Hepatocyte (in vitro differentiated cells): ENCODE data around the gene CORO6. TPM values are rescaled to one million over a fixed set of nuclear protein-coding genes. Genes with fewer than 3 reads are reported as not detected.
A peak's percentile ranks its signal among the peaks of the same experiment; 100 is the strongest.

Source experiments
- DNase-seq: peaks from one replicate; pipeline ENCODE4 v3.0.0-alpha.2; 2016; ENCODE audit warnings: low spot score
- H2AFZ ChIP-seq: fragments of 200-600 bp; sonication (generic); 2 replicates; pipeline ENCODE4 v1.6.0; 2016; ENCODE audit warnings: antibody characterized with exemption, mild to moderate bottlenecking
- H3K27ac ChIP-seq: fragments of 200-600 bp; sonication (generic); 2 replicates; pipeline ENCODE4 v1.5.1; 2016; ENCODE audit warnings: mild to moderate bottlenecking
- H3K27me3 ChIP-seq: fragments of 200-600 bp; sonication (generic); 2 replicates; pipeline ENCODE4 v1.6.1; 2016
- H3K36me3 ChIP-seq: fragments of 200-600 bp; sonication (generic); replicated peaks from 2 replicates; pipeline ENCODE4 v1.5.1; 2016; ENCODE audit warnings: low read depth; ENCODE audit not compliant: insufficient read depth
- H3K4me1 ChIP-seq: fragments of 200-600 bp; sonication (generic); 2 replicates; pipeline ENCODE4 v1.5.1; 2016; ENCODE audit warnings: mild to moderate bottlenecking, moderate library complexity; ENCODE audit not compliant: insufficient read depth
- H3K4me2 ChIP-seq: fragments of 200-600 bp; sonication (generic); 2 replicates; pipeline ENCODE4 v1.6.0; 2016
- H3K4me3 ChIP-seq: fragments of 200-600 bp; sonication (generic); 2 replicates; pipeline ENCODE4 v1.5.1; 2016; ENCODE audit warnings: mild to moderate bottlenecking
- H3K79me2 ChIP-seq: fragments of 200-600 bp; sonication (generic); 2 replicates; pipeline ENCODE4 v1.6.0; 2017; ENCODE audit warnings: mild to moderate bottlenecking
- H3K9me2 ChIP-seq: fragments of 200-600 bp; sonication (generic); replicated peaks from 2 replicates; pipeline ENCODE4 v1.6.0; 2017; ENCODE audit warnings: mild to moderate bottlenecking; ENCODE audit not compliant: insufficient read depth
- H3K9me3 ChIP-seq: fragments of 200-600 bp; sonication (generic); 2 replicates; pipeline ENCODE4 v1.5.1; 2016; ENCODE audit warnings: low read depth, mild to moderate bottlenecking
- H4K20me1 ChIP-seq: fragments of 200-600 bp; sonication (generic); 2 replicates; pipeline ENCODE4 v1.6.0; 2016; ENCODE audit warnings: mild to moderate bottlenecking; ENCODE audit not compliant: insufficient read depth, poor library complexity, severe bottlenecking
- EZH2 ChIP-seq: fragments of 200-600 bp; sonication (generic); IDR thresholded peaks from 2 replicates; pipeline ENCODE4 v1.6.1; 2016; ENCODE audit warnings: antibody characterized with exemption, mild to moderate bottlenecking, borderline replicate concordance
- EZH2phosphoT487 ChIP-seq: fragments of 200-600 bp; sonication (generic); IDR thresholded peaks from one replicate; pipeline ENCODE4 v1.6.1; 2018; ENCODE audit warnings: antibody characterized with exemption, mild to moderate bottlenecking, low read depth, moderate library complexity; ENCODE audit not compliant: unreplicated experiment, severe bottlenecking
- WGBS: methylation state at CpG from one replicate; pipeline ENCODE4 v1.1.6; 2016; ENCODE audit warnings: low lambda C conversion rate; ENCODE audit errors: missing lambda C conversion rate; 5-methylcytosine and 5-hydroxymethylcytosine counted together
- polyA plus RNA-seq: library from polyadenylated mRNA; unstranded; fragments of >200 nt; fragmentation: Nextera tagmentation; extraction: Ambion mirVana; gene quantifications from 2 replicates; pipeline ENCODE4 v1.2.1, GENCODE V29; 2016
- total RNA-seq: library from RNA; depleted of rRNA; stranded (reverse); fragments of >200 nt; gene quantifications from 2 replicates; pipeline ENCODE4 v1.2.3, GENCODE V29; 2014
- TF ChIP-seq, protein P1 (sequence below): fragments of 200-600 bp; sonication (generic); IDR thresholded peaks from 2 replicates; pipeline ENCODE4 v1.5.1; 2016; ENCODE audit warnings: antibody characterized with exemption, mild to moderate bottlenecking; ENCODE audit not compliant: poor library complexity

Gene CORO6
- total and polyA plus RNA-seq, 2 experiments from 2014 or later: 0.83 to 1.9 TPM

DNA sequence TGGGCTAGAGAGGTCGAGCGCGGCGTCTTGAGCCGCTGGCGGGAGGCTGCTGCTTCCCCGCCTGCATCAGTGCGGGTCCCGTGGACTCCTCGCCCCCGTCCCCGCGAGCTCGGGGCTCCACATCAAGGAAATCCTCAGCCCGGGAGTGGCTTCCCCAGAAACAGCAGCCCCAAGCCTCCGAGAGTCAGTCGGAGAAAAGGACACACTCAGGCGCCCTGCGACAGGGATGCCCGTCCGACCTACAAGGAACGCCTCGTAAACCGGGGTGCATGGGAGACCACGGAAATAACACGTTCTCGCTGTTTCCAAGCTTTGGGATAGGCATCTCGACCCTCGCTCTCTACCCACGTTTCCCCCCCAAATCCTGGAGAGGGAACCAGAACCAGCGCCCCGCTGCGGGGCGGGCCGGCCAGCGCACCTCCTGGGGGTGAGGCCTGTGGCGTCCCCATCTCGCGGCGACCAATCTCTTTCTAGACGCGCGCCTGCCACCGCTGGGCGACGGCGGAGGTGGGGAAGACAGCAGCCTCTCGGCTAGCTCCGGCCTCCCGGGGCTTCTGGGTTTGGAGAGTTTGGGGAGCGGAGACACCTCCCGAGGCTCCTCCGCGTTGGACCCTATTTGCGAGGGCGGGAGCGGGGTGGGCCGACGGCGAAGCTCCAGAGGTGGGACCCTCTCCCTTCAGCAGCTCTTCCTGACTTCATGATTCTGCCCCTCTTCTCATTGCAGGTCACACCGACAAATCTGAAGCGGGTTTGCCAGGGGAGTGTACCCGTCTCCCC is 55.0 kb downstream of the CORO6 start:
- Histone ChIP-seq H3K27ac (peak overlapping the region; percentile 90), H3K4me2 (peak overlapping the region; percentile 95), H3K36me3 (no peaks in the 10 kb centered on the region), H3K27me3 (no peaks in the 10 kb centered on the region), H4K20me1 (no peaks in the 10 kb centered on the region), H3K4me3 (peak overlapping the region; percentile 80), H3K79me2 (peaks cover 29% of the 10 kb centered on the region), H3K4me1 (peaks cover 38% of the 10 kb centered on the region), H2AFZ (peak overlapping the region; percentile 80), H3K9me2 (no peaks in the 10 kb centered on the region), H3K9me3 (no peaks in the 10 kb centered on the region)
- DNase-seq: peak; percentile 80
- TF ChIP-seq EZH2: no peak
- TF ChIP-seq, protein P1, sequence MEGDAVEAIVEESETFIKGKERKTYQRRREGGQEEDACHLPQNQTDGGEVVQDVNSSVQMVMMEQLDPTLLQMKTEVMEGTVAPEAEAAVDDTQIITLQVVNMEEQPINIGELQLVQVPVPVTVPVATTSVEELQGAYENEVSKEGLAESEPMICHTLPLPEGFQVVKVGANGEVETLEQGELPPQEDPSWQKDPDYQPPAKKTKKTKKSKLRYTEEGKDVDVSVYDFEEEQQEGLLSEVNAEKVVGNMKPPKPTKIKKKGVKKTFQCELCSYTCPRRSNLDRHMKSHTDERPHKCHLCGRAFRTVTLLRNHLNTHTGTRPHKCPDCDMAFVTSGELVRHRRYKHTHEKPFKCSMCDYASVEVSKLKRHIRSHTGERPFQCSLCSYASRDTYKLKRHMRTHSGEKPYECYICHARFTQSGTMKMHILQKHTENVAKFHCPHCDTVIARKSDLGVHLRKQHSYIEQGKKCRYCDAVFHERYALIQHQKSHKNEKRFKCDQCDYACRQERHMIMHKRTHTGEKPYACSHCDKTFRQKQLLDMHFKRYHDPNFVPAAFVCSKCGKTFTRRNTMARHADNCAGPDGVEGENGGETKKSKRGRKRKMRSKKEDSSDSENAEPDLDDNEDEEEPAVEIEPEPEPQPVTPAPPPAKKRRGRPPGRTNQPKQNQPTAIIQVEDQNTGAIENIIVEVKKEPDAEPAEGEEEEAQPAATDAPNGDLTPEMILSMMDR: peak; percentile 31
- WGBS: 2% methylated on average over 62 of the region's 63 CpGs

- no peaks in the 10 kb centered on the region for H4K20me1 ChIP-seq
- H3K4me2 ChIP-seq: peak overlapping the region; percentile 95
- peak overlapping the region; percentile 80 for H2AFZ ChIP-seq
- peaks cover 29% of the 10 kb centered on the region for H3K79me2 ChIP-seq
- H3K4me1 ChIP-seq: peaks cover 33% of the 10 kb centered on the region
- H3K4me3 ChIP-seq: peak overlapping the region; percentile 80
- no peaks in the 10 kb centered on the region for H3K9me2 ChIP-seq
- H3K36me3 ChIP-seq: no peaks in the 10 kb centered on the region
- TF ChIP-seq, protein P1: no peak
- WGBS: 0% methylated on average over 4 of the region's 27 CpGs
- peak overlapping the region; percentile 90 for H3K27ac ChIP-seq
- no peaks in the 10 kb centered on the region for H3K9me3 ChIP-seq
- H3K27me3 ChIP-seq: no peaks in the 10 kb centered on the region
- DNase-seq: peak; percentile 65
Observed at GRCh38 chr17:29567304-29567553, 55.5 kb downstream of the CORO6 start.

DNA sequence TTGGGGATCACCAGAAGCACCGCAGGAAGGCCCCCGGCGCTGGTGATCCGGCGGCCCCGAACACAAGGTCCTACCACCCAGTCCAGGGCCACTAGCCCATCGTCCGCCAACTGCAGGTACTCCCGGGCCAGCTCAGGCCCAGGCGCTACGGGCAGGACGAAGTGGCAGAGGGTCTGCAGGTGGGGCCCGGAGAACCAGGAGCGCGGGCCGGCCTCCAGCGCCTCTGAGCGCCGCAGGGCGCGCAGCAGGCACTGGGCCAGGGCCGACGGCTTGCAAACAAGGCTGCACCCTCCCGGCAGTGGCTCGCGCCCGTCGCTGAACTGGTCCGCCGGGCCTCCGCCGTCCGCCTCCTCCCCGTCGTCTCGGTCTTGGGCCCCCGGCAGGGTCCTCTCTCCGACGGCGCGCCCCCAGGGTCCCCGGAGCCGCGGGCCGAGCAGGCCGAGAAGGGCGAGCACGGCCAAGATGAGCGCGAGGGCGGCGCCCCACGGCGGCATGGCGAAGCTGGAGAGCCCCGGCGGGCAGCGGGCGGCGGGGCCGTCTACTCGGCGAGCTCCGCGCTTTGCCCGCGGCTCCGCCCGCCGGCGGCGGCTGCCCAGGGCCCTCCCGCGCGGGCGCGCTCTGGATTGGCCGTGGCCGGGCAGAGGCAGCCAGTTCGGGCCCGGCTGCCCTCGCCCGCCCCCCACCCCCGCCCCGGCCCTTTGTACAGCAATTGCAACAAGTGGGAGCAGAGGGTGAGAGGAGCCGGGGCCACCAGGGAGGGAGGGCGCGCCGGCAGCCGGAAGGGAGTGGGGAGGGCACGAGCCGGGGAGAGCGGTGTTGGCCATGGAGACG is 56.0 kb downstream of the CORO6 start, which contains the start of gene ABHD15:
Gene ABHD15 (minus strand): TSS at position 565 of the 831 bp plus-strand sequence. CDS start 71 bp downstream, at position 494.
- peak; percentile 90 for DNase-seq

More for the DNA sequence above, 56.0 kb downstream of the CORO6 start, which contains the start of gene ABHD15:
- Histone ChIP-seq H3K36me3 (no peaks in the 10 kb centered on the region), H3K27ac (peak within 1 kb of the TSS; percentile 90), H2AFZ (peak within 1 kb of the TSS; percentile 80), H3K4me3 (peak within 1 kb of the TSS; percentile 80), H4K20me1 (no peaks in the 10 kb centered on the region), H3K79me2 (peaks cover 29% of the 10 kb centered on the region), H3K9me3 (no peaks in the 10 kb centered on the region), H3K9me2 (no peaks in the 10 kb centered on the region), H3K4me1 (peaks cover 31% of the 10 kb centered on the region), H3K27me3 (no peaks in the 10 kb centered on the region), H3K4me2 (peak within 1 kb of the TSS; percentile 95)
- TF ChIP-seq, protein P1: no peak
- TF ChIP-seq EZH2phosphoT487 (no peak), EZH2 (no peak)
- 2% methylated on average over 67 of the region's 94 CpGs for WGBS
